A549 (cell line): Measurements from ENCODE around the gene NAA15. TPM values are rescaled to one million over a fixed set of nuclear protein-coding genes. Genes with fewer than 3 reads are reported as not detected.
"Not testable (repeated sequence)": the region's sequence is repeated elsewhere in the genome, so short reads cannot be mapped to it uniquely, and the experiment has no call there.

Experiments used
- ATAC-seq, 2 experiments: fragments of 200-7000 bp in 1 of 2; fragments of >200 bp in 1 of 2; cut with Nextera tagmentation in 1 of 2; cut with Tn5 transposase in 1 of 2; 3 replicates each; pipeline versions ENCODE4 v1.8.0 to v1.9.1; 2018 to 2020; ENCODE audit warnings: mild to moderate bottlenecking in 1 of 2, moderate library complexity in 1 of 2
- CTCF ChIA-PET: fragments of 300-600 bp; sonication (Branson Sonifier 250); formaldehyde crosslinking; extraction: SDS; loops from one replicate; lab custom pipeline; 2021; ENCODE audit warnings: antibody characterized with exemption, inconsistent platforms; lab: Yijun Ruan, JAX
- POLR2A ChIA-PET: fragments of 350-600 bp; formaldehyde crosslinking; extraction: SDS; loops from one replicate; lab custom pipeline; 2021; ENCODE audit warnings: antibody characterized with exemption, inconsistent platforms; lab: Yijun Ruan, JAX
- DNase-seq, 2 experiments: peaks; one replicate each; pipeline versions ENCODE4 v3.0.0 to v3.0.0-alpha.2; 2011 to 2016; ENCODE audit warnings: low read depth in 1 of 2, low spot score in 1 of 2
- FAIRE-seq: peaks from 2 replicates; lab custom pipeline; 2011; peaks lifted over from hg19 to GRCh38; lab: Jason Lieb, UNC
- H3K27ac ChIP-seq, 2 experiments: fragments of >200 bp; sonication (Bioruptor Twin); formaldehyde crosslinking; 3 replicates each; pipeline ENCODE4 v1.5.1; 2016 to 2017
- H3K4me1 ChIP-seq: fragments of >200 bp; sonication (Bioruptor Twin); formaldehyde crosslinking; 3 replicates; pipeline ENCODE4 v1.6.1; 2016
- H3K4me2 ChIP-seq: fragments of >200 bp; sonication (Bioruptor Twin); formaldehyde crosslinking; 3 replicates; pipeline ENCODE4 v1.6.1; 2016
- H3K4me3 ChIP-seq: fragments of >200 bp; sonication (Bioruptor Twin); formaldehyde crosslinking; 3 replicates; pipeline ENCODE4 v1.5.1; 2016
- H3K9me3 ChIP-seq: fragments of >200 bp; sonication (Bioruptor Twin); formaldehyde crosslinking; 3 replicates; pipeline ENCODE4 v1.6.1; 2016
- BCL3 ChIP-seq: fragments of >200 bp; sonication (Bioruptor Twin); formaldehyde crosslinking; IDR thresholded peaks from 3 replicates; pipeline ENCODE4 v1.6.1; 2016
- CEBPB ChIP-seq, 2 experiments: fragments of >200 bp in 1 of 2; sonication (Bioruptor Twin) in 1 of 2; formaldehyde crosslinking in 1 of 2; IDR thresholded peaks; 2 replicates each; pipeline ENCODE4 v1.6.1; 2012 to 2016
- CTCF ChIP-seq: fragments of >200 bp; sonication (Bioruptor Twin); formaldehyde crosslinking; IDR thresholded peaks from 3 replicates; pipeline ENCODE4 v1.5.1; 2016
- EHMT2 ChIP-seq: fragments of 200-600 bp; sonication (generic); IDR thresholded peaks from 2 replicates; pipeline ENCODE4 v1.6.1; 2016; ENCODE audit warnings: antibody characterized with exemption, low read depth, mild to moderate bottlenecking, moderate library complexity
- FOXS1 ChIP-seq: fragments of 250-450 bp; sonication (Bioruptor Pico); IDR thresholded peaks from 2 replicates; pipeline ENCODE4 v1.5.0; 2020; ENCODE audit warnings: mild to moderate bottlenecking, moderate library complexity
- HES2 ChIP-seq: fragments of >200 bp; sonication (Bioruptor Twin); formaldehyde crosslinking; IDR thresholded peaks from 2 replicates; pipeline ENCODE4 v1.6.1; 2016
- HOXB13 ChIP-seq: fragments of 250-450 bp; sonication (Bioruptor Pico); IDR thresholded peaks from 2 replicates; pipeline ENCODE4 v1.5.0; 2020; ENCODE audit warnings: low read depth, mild to moderate bottlenecking, moderate library complexity
- JUNB ChIP-seq: fragments of >200 bp; sonication (Bioruptor Twin); formaldehyde crosslinking; IDR thresholded peaks from 2 replicates; pipeline ENCODE4 v1.6.1; 2016
- MAFK ChIP-seq: fragments of 450-650 bp; IDR thresholded peaks from 2 replicates; pipeline ENCODE4 v1.6.1; 2014; ENCODE audit not compliant: partially characterized antibody
- NPAS2 ChIP-seq: fragments of 250-450 bp; sonication (Bioruptor Pico); IDR thresholded peaks from 2 replicates; pipeline ENCODE4 v1.8.0; 2022; ENCODE audit warnings: mild to moderate bottlenecking, moderate library complexity, borderline replicate concordance
- PBX3 ChIP-seq: IDR thresholded peaks from 2 replicates; pipeline ENCODE4 v1.6.1; 2012
- POLR2AphosphoS2 ChIP-seq: conservative IDR thresholded peaks from 2 replicates; pipeline ENCODE4 v1.6.1; 2012; ENCODE audit warnings: low read length, improper control_type of control experiment, inconsistent platforms
- RFX5 ChIP-seq: fragments of 450-650 bp; IDR thresholded peaks from 2 replicates; pipeline ENCODE4 v1.7.1; 2014; ENCODE audit warnings: antibody characterized with exemption, mild to moderate bottlenecking, moderate library complexity
- SMC3 ChIP-seq: fragments of >200 bp; sonication (Bioruptor Twin); formaldehyde crosslinking; IDR thresholded peaks from 3 replicates; pipeline ENCODE4 v1.6.1; 2018; ENCODE audit warnings: inconsistent platforms
- TFCP2L1 ChIP-seq: fragments of 250-450 bp; sonication (Bioruptor Pico); IDR thresholded peaks from 2 replicates; pipeline ENCODE4 v1.5.0; 2021; ENCODE audit warnings: mild to moderate bottlenecking
- USF2 ChIP-seq: fragments of 450-650 bp; IDR thresholded peaks from 2 replicates; pipeline ENCODE4 v1.6.1; 2014; ENCODE audit warnings: antibody characterized with exemption
- WGBS: methylation state at CpG from one replicate; pipeline ENCODE4 v1.1.6; 2017; ENCODE audit errors: missing lambda C conversion rate; 5-methylcytosine and 5-hydroxymethylcytosine counted together
- polyA plus RNA-seq, 4 experiments: library from polyadenylated mRNA; depleted of rRNA in 3 of 4; stranded (reverse); fragments of >200 nt; fragmentation: RNase III in 1 of 4; extraction: RNeasy Plus Mini Kit Qiagen cat#74134 plus additional on column Dnase treatment in 1 of 4; gene quantifications; 2 replicates in 3 of 4; 3 replicates in 1 of 4; pipeline ENCODE4 v1.2.3, GENCODE V29; 2011 to 2017

The NAA15 gene
- polyA plus RNA-seq, 2 of the 4 experiments (the other 2 are of a cell fraction), result 29.2 to 45.2 TPM

GRCh38 chr4:139311909-139312308, 10.6 kb downstream of the NAA15 start:
- ChIA-PET CTCF (no interaction called here), POLR2A (interaction anchor here (0.6 to 1.3 kb wide), 2 partner anchors 11 to 19 kb away, joined by 3 to 5 read pairs; no protein-coding TSS in a partner anchor)
- Histone ChIP-seq H3K4me2 (no peak overlapping the region), H3K4me3 (no peak overlapping the region), H3K27ac (no peak overlapping the region), H3K9me3 (no peaks in the 10 kb centered on the region; the same call in 2 of the 3 replicates), H3K4me1 (peaks cover 8% of the 10 kb centered on the region; the same call in 2 of the 3 replicates)
- DNase-seq (no peak), FAIRE-seq (no peak), ATAC-seq (no peak)
- TF ChIP-seq CEBPB (IDR thresholded peaks at IDR 0.05), result no peak
- TF ChIP-seq RFX5, result no peak
- TF ChIP-seq HES2, result no peak
- TF ChIP-seq CTCF, result no peak
- no peak for TF ChIP-seq TFCP2L1 (CRISPR knock-in tag)
- no peak for TF ChIP-seq PBX3
- no peak for TF ChIP-seq MAFK
- WGBS, result 91% methylated on average over 3 of the region's 3 CpGs

- POLR2A ChIA-PET, result interaction anchor here (1.3 kb wide), 1 partner anchor 12 kb away, joined by 3 read pairs; no protein-coding TSS in a partner anchor
Measured at GRCh38 chr4:139312552-139313332, 11.4 kb downstream of the NAA15 start.

GRCh38 chr4:139313414-139313813, 12.1 kb downstream of the NAA15 start:
- WGBS, result 93% methylated on average over 10 of the region's 10 CpGs
- FAIRE-seq, H3K4me1 ChIP-seq, H3K4me3 ChIP-seq, POLR2A ChIA-PET, H3K27ac ChIP-seq, H3K9me3 ChIP-seq, H3K4me2 ChIP-seq, CTCF ChIA-PET, ATAC-seq, DNase-seq: not testable (repeated sequence)

More at GRCh38 chr4:139312552-139313332, 11.4 kb downstream of the NAA15 start:
- peaks cover 8% of the 10 kb centered on the region; the same call in 2 of the 3 replicates for H3K4me1 ChIP-seq
- CTCF ChIA-PET, result no interaction called here
- WGBS, result 86% methylated on average over 3 of the region's 3 CpGs
- no peak for DNase-seq
- no peak overlapping the region for H3K4me3 ChIP-seq
- FAIRE-seq, result no peak
- H3K4me2 ChIP-seq, result no peak overlapping the region
- no peak for ATAC-seq
- no peak overlapping the region for H3K27ac ChIP-seq
- no peak for TF ChIP-seq HES2
- no peak for TF ChIP-seq NPAS2
- TF ChIP-seq POLR2AphosphoS2, result no peak
- no peaks in the 10 kb centered on the region; the same call in 2 of the 3 replicates for H3K9me3 ChIP-seq

- Histone ChIP-seq H3K4me2 (no peak overlapping the region), H3K4me1 (peaks cover 8% of the 10 kb centered on the region; the same call in 2 of the 3 replicates), H3K27ac (no peak overlapping the region), H3K4me3 (no peak overlapping the region), H3K9me3 (no peaks in the 10 kb centered on the region; the same call in 2 of the 3 replicates)
- 98% methylated on average over 4 of the region's 4 CpGs for WGBS
- ATAC-seq (no peak), FAIRE-seq (no peak), DNase-seq (no peak)
- CTCF ChIA-PET, result no interaction called here
- POLR2A ChIA-PET, result no interaction called here
- no peak for TF ChIP-seq EHMT2
- no peak for TF ChIP-seq USF2
- no peak for TF ChIP-seq SMC3
- TF ChIP-seq MAFK, result no peak
- no peak for TF ChIP-seq HOXB13 (CRISPR knock-in tag)
- TF ChIP-seq FOXS1 (CRISPR knock-in tag), result no peak
- no peak for TF ChIP-seq CEBPB (IDR thresholded peaks at IDR 0.05)
- no peak for TF ChIP-seq JUNB
- no peak for TF ChIP-seq BCL3
- TF ChIP-seq TFCP2L1 (CRISPR knock-in tag), result no peak
Measured at GRCh38 chr4:139314047-139314800, 12.9 kb downstream of the NAA15 start.
